OCI-LY1 (cell line): ENCODE results near the gene CADM4.

Experiments
- CTCF ChIP-seq: fragments of 200-600 bp; sonication (generic), shearing (Covaris generic); IDR thresholded peaks from 2 replicates; pipeline ENCODE4 v1.5.1; 2017; ENCODE audit warnings: mild to moderate bottlenecking, antibody characterized with exemption, low read length, moderate library complexity, mixed read lengths
- EZH2 ChIP-seq: fragments of 200-600 bp; sonication (generic), shearing (Covaris generic); IDR thresholded peaks from 2 replicates; pipeline ENCODE4 v1.8.0; 2017; ENCODE audit warnings: borderline replicate concordance, mixed run types, mild to moderate bottlenecking, antibody characterized with exemption, low read length, moderate library complexity, mixed read lengths

DNA sequence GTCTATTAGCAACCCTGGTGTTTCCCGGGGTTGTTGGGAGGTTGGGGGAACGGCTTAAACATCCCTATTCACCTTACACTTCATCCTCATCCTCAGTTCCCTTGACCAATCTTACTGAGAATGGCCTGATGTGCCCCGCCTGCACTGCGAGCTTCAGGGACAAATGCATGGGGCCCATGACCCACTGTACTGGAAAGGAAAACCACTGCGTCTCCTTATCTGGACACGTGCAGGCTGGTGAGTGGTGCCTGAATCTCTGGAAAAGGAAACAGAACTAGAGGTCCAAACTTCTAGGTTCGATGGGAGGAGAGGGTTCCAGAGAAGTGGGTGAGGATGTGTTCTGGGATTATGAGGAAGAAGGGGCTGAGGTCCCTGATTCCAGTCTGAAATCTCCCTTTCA, 58.2 kb downstream of the CADM4 start:
- TF ChIP-seq CTCF (no peak), EZH2 (no peak)
